Measurements from ENCODE around the gene CYFIP1. TPM values are rescaled to one million over a fixed set of nuclear protein-coding genes. Genes with fewer than 3 reads are reported as not detected.

Gene CYFIP1
- 63.9 and 102 TPM in 2 replicates for total RNA-seq
- 59.4 and 83.2 TPM in 2 replicates for polyA plus RNA-seq
- polyA plus RNA-seq (2012): 83.8 and 109 TPM in 2 replicates
- 383 and 476 TPM in 2 replicates for polyA minus RNA-seq (ENCODE audit: low replicate concordance)

GRCh38 chr15:22980189-22981050 lies at the start of gene CYFIP1:
CYFIP1 (minus strand) TSS chr15:22980368; CDS start chr15:22947285, 33,083 bp downstream.
- no peaks in the 10 kb centered on the region for H3K9me3 ChIP-seq (ENCODE audit: control insufficient read depth, insufficient read depth, low read depth, low read length)
- peak within 1 kb of the TSS; percentile 87 for H3K27ac ChIP-seq (ENCODE audit: insufficient read depth, low read length)
- H3K4me1 ChIP-seq (ENCODE audit: control insufficient read depth, extremely low read depth, insufficient read depth, low read length): no peaks in the 10 kb centered on the region
- no peaks in the 10 kb centered on the region for H3K36me3 ChIP-seq (ENCODE audit: control insufficient read depth, insufficient read depth, low read length)
- H3K4me3 ChIP-seq (replicated peaks in 1 of 4; ENCODE audit: control extremely low read depth in 1 of 4, insufficient read depth in 1 of 4, low read depth in 3 of 4, low read length in 4 of 4): peak within 1 kb of the TSS; percentile 77 to 99 (median 98)
- DNase-seq (ENCODE audit: low read depth in 2 of 2): peak; percentile 81 to 88
- peak within 1 kb of the TSS; percentile 73 for H3K9ac ChIP-seq (ENCODE audit: insufficient read depth, low read length)
- peak within 1 kb of the TSS; percentile 99 for H3K4me2 ChIP-seq (ENCODE audit: extremely low read depth, insufficient read depth, low read length)
- peak within 1 kb of the TSS; percentile 88 for H2AFZ ChIP-seq (ENCODE audit: low read length)
- no peak for TF ChIP-seq CTCF (conservative IDR thresholded peaks at IDR 0.05 in 1 of 2, IDR thresholded peaks at IDR 0.05 in 1 of 2; ENCODE audit: low read depth in 1 of 2, low read length in 2 of 2)
- no peak for TF ChIP-seq EZH2 (IDR thresholded peaks at IDR 0.05; ENCODE audit: low read length, missing control alignments)
- peaks cover 39% of the 10 kb centered on the region for H3K79me2 ChIP-seq (ENCODE audit: control insufficient read depth, insufficient read depth, low read length)
- no peaks in the 10 kb centered on the region for H4K20me1 ChIP-seq (ENCODE audit: control insufficient read depth, extremely low read depth, insufficient read depth, low read length)
- no peaks in the 10 kb centered on the region for H3K27me3 ChIP-seq (ENCODE audit: control insufficient read depth, insufficient read depth, low read length)

- Histone ChIP-seq H3K4me3 (replicated peaks in 1 of 4; ENCODE audit: control extremely low read depth in 1 of 4, insufficient read depth in 1 of 4, low read depth in 3 of 4, low read length in 4 of 4) (no peak overlapping the region), H3K36me3 (ENCODE audit: control insufficient read depth, insufficient read depth, low read length) (peaks cover 9% of the 10 kb centered on the region), H3K9me3 (ENCODE audit: control insufficient read depth, insufficient read depth, low read depth, low read length) (no peaks in the 10 kb centered on the region), H3K27me3 (ENCODE audit: control insufficient read depth, insufficient read depth, low read length) (no peaks in the 10 kb centered on the region), H3K4me1 (ENCODE audit: control insufficient read depth, extremely low read depth, insufficient read depth, low read length) (no peaks in the 10 kb centered on the region), H3K9ac (ENCODE audit: insufficient read depth, low read length) (no peak overlapping the region), H3K27ac (ENCODE audit: insufficient read depth, low read length) (no peak overlapping the region), H3K79me2 (ENCODE audit: control insufficient read depth, insufficient read depth, low read length) (no peaks in the 10 kb centered on the region), H3K4me2 (ENCODE audit: extremely low read depth, insufficient read depth, low read length) (no peak overlapping the region), H4K20me1 (ENCODE audit: control insufficient read depth, extremely low read depth, insufficient read depth, low read length) (no peaks in the 10 kb centered on the region), H2AFZ (ENCODE audit: low read length) (no peak overlapping the region)
- no peak for TF ChIP-seq CTCF (conservative IDR thresholded peaks at IDR 0.05 in 1 of 2, IDR thresholded peaks at IDR 0.05 in 1 of 2; ENCODE audit: low read depth in 1 of 2, low read length in 2 of 2)
- no peak for TF ChIP-seq EZH2 (IDR thresholded peaks at IDR 0.05; ENCODE audit: low read length, missing control alignments)
- no peak for DNase-seq (ENCODE audit: low read depth in 2 of 2)
Measured at GRCh38 chr15:23026218-23026617, 46.0 kb upstream of the CYFIP1 start.

- Histone ChIP-seq H3K9me3 (ENCODE audit: control insufficient read depth, insufficient read depth, low read depth, low read length) (no peaks in the 10 kb centered on the region), H3K4me2 (ENCODE audit: extremely low read depth, insufficient read depth, low read length) (no peak overlapping the region), H3K79me2 (ENCODE audit: control insufficient read depth, insufficient read depth, low read length) (no peaks in the 10 kb centered on the region), H2AFZ (ENCODE audit: low read length) (no peak overlapping the region), H3K27ac (ENCODE audit: insufficient read depth, low read length) (no peak overlapping the region), H3K27me3 (ENCODE audit: control insufficient read depth, insufficient read depth, low read length) (no peaks in the 10 kb centered on the region), H3K4me3 (replicated peaks in 1 of 4; ENCODE audit: control extremely low read depth in 1 of 4, insufficient read depth in 1 of 4, low read depth in 3 of 4, low read length in 4 of 4) (no peak overlapping the region), H3K36me3 (ENCODE audit: control insufficient read depth, insufficient read depth, low read length) (peaks cover 16% of the 10 kb centered on the region), H4K20me1 (ENCODE audit: control insufficient read depth, extremely low read depth, insufficient read depth, low read length) (no peaks in the 10 kb centered on the region), H3K4me1 (ENCODE audit: control insufficient read depth, extremely low read depth, insufficient read depth, low read length) (no peaks in the 10 kb centered on the region), H3K9ac (ENCODE audit: insufficient read depth, low read length) (no peak overlapping the region)
- no peak for DNase-seq (ENCODE audit: low read depth in 2 of 2)
- TF ChIP-seq CTCF (conservative IDR thresholded peaks at IDR 0.05 in 1 of 2, IDR thresholded peaks at IDR 0.05 in 1 of 2; ENCODE audit: low read depth in 1 of 2, low read length in 2 of 2): no peak
Measured at GRCh38 chr15:23022156-23022555, 42.0 kb upstream of the CYFIP1 start.
